ENCODE measurements around the gene C1orf21.

The C1orf21 gene

DNA sequence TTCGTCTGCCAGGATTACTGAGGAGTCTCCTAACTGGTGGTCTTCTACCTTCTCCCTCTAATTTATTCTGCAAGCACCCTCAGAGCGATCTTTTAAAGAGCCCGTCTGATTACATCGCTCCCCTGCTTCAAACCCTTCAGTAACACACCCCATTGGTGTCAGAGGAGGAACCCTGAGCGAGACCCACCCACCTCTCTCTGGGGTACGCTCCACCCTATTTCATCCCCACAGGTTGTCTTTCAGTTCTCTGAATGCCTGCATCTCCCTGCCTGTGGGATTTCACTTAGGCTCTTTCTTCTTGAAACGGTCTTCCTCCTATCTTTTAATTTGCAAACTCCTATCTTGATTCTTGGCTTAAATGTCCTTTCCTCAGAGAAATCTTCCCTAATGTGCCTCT is 39.4 kb downstream of the C1orf21 start:
- ATAC-seq = no peak
- TF ChIP-seq TOX (CRISPR knock-in tag; IDR thresholded peaks at IDR 0.05; ENCODE audit: borderline replicate concordance) (no peak), ZNF565 (CRISPR knock-in tag; conservative IDR thresholded peaks at IDR 0.05; ENCODE audit: low read depth) (no peak), GLIS3 (CRISPR knock-in tag; IDR thresholded peaks at IDR 0.05) (no peak), RARB (CRISPR knock-in tag; IDR thresholded peaks at IDR 0.05) (no peak), ZNF70 (CRISPR knock-in tag; IDR thresholded peaks at IDR 0.05) (no peak), ZFP30 (CRISPR knock-in tag; IDR thresholded peaks at IDR 0.05) (no peak), ISL1 (CRISPR knock-in tag; IDR thresholded peaks at IDR 0.05) (no peak), CSDC2 (CRISPR knock-in tag; IDR thresholded peaks at IDR 0.05) (no peak), ESRRG (CRISPR knock-in tag; IDR thresholded peaks at IDR 0.05) (no peak), CREB5 (CRISPR knock-in tag; IDR thresholded peaks at IDR 0.05; ENCODE audit: low read depth) (no peak), TCF4 (CRISPR knock-in tag; IDR thresholded peaks at IDR 0.05; ENCODE audit: borderline replicate concordance) (no peak), OSR1 (CRISPR knock-in tag; IDR thresholded peaks at IDR 0.05) (no peak), ZC3H10 (CRISPR knock-in tag; IDR thresholded peaks at IDR 0.05) (no peak), ARNTL (CRISPR knock-in tag; IDR thresholded peaks at IDR 0.05; ENCODE audit: borderline replicate concordance, low read depth) (no peak)
- TF ChIP-seq, protein P1, sequence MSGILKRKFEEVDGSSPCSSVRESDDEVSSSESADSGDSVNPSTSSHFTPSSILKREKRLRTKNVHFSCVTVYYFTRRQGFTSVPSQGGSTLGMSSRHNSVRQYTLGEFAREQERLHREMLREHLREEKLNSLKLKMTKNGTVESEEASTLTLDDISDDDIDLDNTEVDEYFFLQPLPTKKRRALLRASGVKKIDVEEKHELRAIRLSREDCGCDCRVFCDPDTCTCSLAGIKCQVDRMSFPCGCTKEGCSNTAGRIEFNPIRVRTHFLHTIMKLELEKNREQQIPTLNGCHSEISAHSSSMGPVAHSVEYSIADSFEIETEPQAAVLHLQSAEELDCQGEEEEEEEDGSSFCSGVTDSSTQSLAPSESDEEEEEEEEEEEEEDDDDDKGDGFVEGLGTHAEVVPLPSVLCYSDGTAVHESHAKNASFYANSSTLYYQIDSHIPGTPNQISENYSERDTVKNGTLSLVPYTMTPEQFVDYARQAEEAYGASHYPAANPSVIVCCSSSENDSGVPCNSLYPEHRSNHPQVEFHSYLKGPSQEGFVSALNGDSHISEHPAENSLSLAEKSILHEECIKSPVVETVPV (CRISPR knock-in tag; IDR thresholded peaks at IDR 0.05) = no peak

- TF ChIP-seq GLIS3 (CRISPR knock-in tag; IDR thresholded peaks at IDR 0.05) (no peak), ISL1 (CRISPR knock-in tag; IDR thresholded peaks at IDR 0.05) (no peak), TCF4 (CRISPR knock-in tag; IDR thresholded peaks at IDR 0.05; ENCODE audit: borderline replicate concordance) (no peak), ZNF565 (CRISPR knock-in tag; conservative IDR thresholded peaks at IDR 0.05; ENCODE audit: low read depth) (no peak), ZFP30 (CRISPR knock-in tag; IDR thresholded peaks at IDR 0.05) (no peak), PPARA (CRISPR knock-in tag; IDR thresholded peaks at IDR 0.05; ENCODE audit: borderline replicate concordance) (no peak), ZNF70 (CRISPR knock-in tag; IDR thresholded peaks at IDR 0.05) (no peak), ESRRG (CRISPR knock-in tag; IDR thresholded peaks at IDR 0.05) (no peak), ARNTL (CRISPR knock-in tag; IDR thresholded peaks at IDR 0.05; ENCODE audit: borderline replicate concordance, low read depth) (no peak), BACH2 (CRISPR knock-in tag; IDR thresholded peaks at IDR 0.05; ENCODE audit: borderline replicate concordance) (no peak), CREB5 (CRISPR knock-in tag; IDR thresholded peaks at IDR 0.05; ENCODE audit: low read depth) (no peak), TOX (CRISPR knock-in tag; IDR thresholded peaks at IDR 0.05; ENCODE audit: borderline replicate concordance) (no peak), RARB (CRISPR knock-in tag; IDR thresholded peaks at IDR 0.05) (no peak), SNAI2 (CRISPR knock-in tag; IDR thresholded peaks at IDR 0.05) (no peak), CSDC2 (CRISPR knock-in tag; IDR thresholded peaks at IDR 0.05) (no peak), POU6F1 (CRISPR knock-in tag; IDR thresholded peaks at IDR 0.05; ENCODE audit: borderline replicate concordance, low read depth) (no peak)
- TF ChIP-seq, protein P2, sequence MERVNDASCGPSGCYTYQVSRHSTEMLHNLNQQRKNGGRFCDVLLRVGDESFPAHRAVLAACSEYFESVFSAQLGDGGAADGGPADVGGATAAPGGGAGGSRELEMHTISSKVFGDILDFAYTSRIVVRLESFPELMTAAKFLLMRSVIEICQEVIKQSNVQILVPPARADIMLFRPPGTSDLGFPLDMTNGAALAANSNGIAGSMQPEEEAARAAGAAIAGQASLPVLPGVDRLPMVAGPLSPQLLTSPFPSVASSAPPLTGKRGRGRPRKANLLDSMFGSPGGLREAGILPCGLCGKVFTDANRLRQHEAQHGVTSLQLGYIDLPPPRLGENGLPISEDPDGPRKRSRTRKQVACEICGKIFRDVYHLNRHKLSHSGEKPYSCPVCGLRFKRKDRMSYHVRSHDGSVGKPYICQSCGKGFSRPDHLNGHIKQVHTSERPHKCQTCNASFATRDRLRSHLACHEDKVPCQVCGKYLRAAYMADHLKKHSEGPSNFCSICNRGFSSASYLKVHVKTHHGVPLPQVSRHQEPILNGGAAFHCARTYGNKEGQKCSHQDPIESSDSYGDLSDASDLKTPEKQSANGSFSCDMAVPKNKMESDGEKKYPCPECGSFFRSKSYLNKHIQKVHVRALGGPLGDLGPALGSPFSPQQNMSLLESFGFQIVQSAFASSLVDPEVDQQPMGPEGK (CRISPR knock-in tag; IDR thresholded peaks at IDR 0.05; ENCODE audit: borderline replicate concordance) = no peak
- TF ChIP-seq, protein P3, sequence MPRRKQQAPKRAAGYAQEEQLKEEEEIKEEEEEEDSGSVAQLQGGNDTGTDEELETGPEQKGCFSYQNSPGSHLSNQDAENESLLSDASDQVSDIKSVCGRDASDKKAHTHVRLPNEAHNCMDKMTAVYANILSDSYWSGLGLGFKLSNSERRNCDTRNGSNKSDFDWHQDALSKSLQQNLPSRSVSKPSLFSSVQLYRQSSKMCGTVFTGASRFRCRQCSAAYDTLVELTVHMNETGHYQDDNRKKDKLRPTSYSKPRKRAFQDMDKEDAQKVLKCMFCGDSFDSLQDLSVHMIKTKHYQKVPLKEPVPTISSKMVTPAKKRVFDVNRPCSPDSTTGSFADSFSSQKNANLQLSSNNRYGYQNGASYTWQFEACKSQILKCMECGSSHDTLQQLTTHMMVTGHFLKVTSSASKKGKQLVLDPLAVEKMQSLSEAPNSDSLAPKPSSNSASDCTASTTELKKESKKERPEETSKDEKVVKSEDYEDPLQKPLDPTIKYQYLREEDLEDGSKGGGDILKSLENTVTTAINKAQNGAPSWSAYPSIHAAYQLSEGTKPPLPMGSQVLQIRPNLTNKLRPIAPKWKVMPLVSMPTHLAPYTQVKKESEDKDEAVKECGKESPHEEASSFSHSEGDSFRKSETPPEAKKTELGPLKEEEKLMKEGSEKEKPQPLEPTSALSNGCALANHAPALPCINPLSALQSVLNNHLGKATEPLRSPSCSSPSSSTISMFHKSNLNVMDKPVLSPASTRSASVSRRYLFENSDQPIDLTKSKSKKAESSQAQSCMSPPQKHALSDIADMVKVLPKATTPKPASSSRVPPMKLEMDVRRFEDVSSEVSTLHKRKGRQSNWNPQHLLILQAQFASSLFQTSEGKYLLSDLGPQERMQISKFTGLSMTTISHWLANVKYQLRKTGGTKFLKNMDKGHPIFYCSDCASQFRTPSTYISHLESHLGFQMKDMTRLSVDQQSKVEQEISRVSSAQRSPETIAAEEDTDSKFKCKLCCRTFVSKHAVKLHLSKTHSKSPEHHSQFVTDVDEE (CRISPR knock-in tag; IDR thresholded peaks at IDR 0.05) = no peak
- TF ChIP-seq, protein P1 (CRISPR knock-in tag; IDR thresholded peaks at IDR 0.05) = no peak
- no peak for ATAC-seq
Measured at GRCh38 chr1:184427722-184428121, 40.9 kb downstream of the C1orf21 start.
